Adrenal gland (tissue), 12 donors: ENCODE data around the gene TREH. TPM values are rescaled to one million over a fixed set of nuclear protein-coding genes. Genes with fewer than 3 reads are reported as not detected.

Experiments
- DNase-seq, 7 donors: peaks; one replicate each; pipeline ENCODE4 v3.0.0-alpha.2; 2019 to 2020
- H3K27ac ChIP-seq, 5 donors: fragments of 200-600 bp; sonication (generic) in 4 of 5; 1 replicate in 3 of 5; 2 replicates in 2 of 5; pipeline versions ENCODE4 v1.5.1 to v1.8.0; 2016 to 2020; ENCODE audit warnings: mild to moderate bottlenecking in 1 of 5
- H3K27me3 ChIP-seq: fragments of 200-600 bp; 2 replicates; pipeline ENCODE4 v1.8.0; 2021
- H3K36me3 ChIP-seq, 2 donors: fragments of 200-600 bp; replicated peaks in 1 of 2; 1 replicate in 1 of 2; 2 replicates in 1 of 2; pipeline versions ENCODE4 v1.5.1 to v1.8.0; 2018 to 2022
- H3K4me1 ChIP-seq, 2 donors: fragments of 200-600 bp; replicated peaks in 1 of 2; 1 replicate in 1 of 2; 2 replicates in 1 of 2; pipeline versions ENCODE4 v1.5.1 to v1.8.0; 2018 to 2021
- H3K4me3 ChIP-seq, 4 donors: fragments of 200-600 bp; sonication (generic) in 3 of 4; one replicate each; pipeline ENCODE4 v1.5.1; 2016 to 2018
- H3K9me3 ChIP-seq, 3 donors: fragments of 200-600 bp; sonication (generic) in 1 of 3; replicated peaks in 1 of 3; 1 replicate in 2 of 3; 2 replicates in 1 of 3; pipeline versions ENCODE4 v1.5.1 to v1.8.0; 2016 to 2021
- POLR2A ChIP-seq, 2 donors: fragments of 450-650 bp; IDR thresholded peaks; one replicate each; pipeline ENCODE4 v1.6.1; 2017; ENCODE audit warnings: antibody characterized with exemption in 2 of 2, mild to moderate bottlenecking in 2 of 2, moderate library complexity in 1 of 2
- WGBS, 4 donors: extraction: QIAGEN DNeasy Blood & Tissue Kit in 2 of 4; methylation state at CpG; one replicate each; pipeline versions ENCODE4 v1.1.5 to v1.1.7; 2013 to 2017; 5-methylcytosine and 5-hydroxymethylcytosine counted together
- intact Hi-C, 2 donors: fragments of 100-400 bp; cut with DNase I; formaldehyde crosslinking; loops; one replicate each; pipeline versions ENCODE4 v1.14.1 to v1.15.0; 2022 to 2023
- polyA plus RNA-seq, 3 donors: library from polyadenylated mRNA; stranded (reverse); fragments of 200-250 nt in 2 of 3; fragments of 350-450 nt in 1 of 3; fragmentation: Illumina TruSeq in 1 of 3; extraction: RNeasy Lipid Tissue Mini Kit (QIAGEN cat#74804) in 1 of 3; gene quantifications; one replicate each; pipeline ENCODE4 v1.2.3, GENCODE V29; 2013 to 2014
- total RNA-seq, 9 donors: library from RNA; depleted of rRNA in 4 of 9; stranded (reverse); fragments of >200 nt in 4 of 9; fragments of 120-200 nt in 1 of 9; fragmentation: NEBNext Ultra II Directional in 1 of 9; extraction: Animal tissue kit (Norgen Biotek cat#: 25700) in 1 of 9; gene quantifications; one replicate each; pipeline versions ENCODE4 v1.1.0 to v1.2.4, GENCODE V29; 2013 to 2023
- TF ChIP-seq, protein P1 (sequence below), 6 experiments: fragments of 450-650 bp in 4 of 6; fragments of 200-600 bp in 2 of 6; sonication (generic) in 1 of 6; IDR thresholded peaks; 1 replicate in 5 of 6; 2 replicates in 1 of 6; pipeline versions ENCODE4 v1.5.1 to v1.8.0; 2016 to 2021; ENCODE audit warnings: antibody characterized with exemption in 6 of 6, mild to moderate bottlenecking in 2 of 6, moderate library complexity in 1 of 6
- donor health status: healthy with polysubstance abuse.
- donor health status: Bipolar disorder and iron deficiency.
- donor health status: DM: yes; HTN: yes; CAD: no.
- donor health status: DM: no; HTN: no; CAD: no.
- donor health status: DM: no; HTN: no; CAD: no.
- donor health status: DM: yes; HTN: yes; CAD: no.

The TREH gene
- total and polyA plus RNA-seq, 12 donors, result 3.0 to 5.1 TPM; not detected in 10

DNA sequence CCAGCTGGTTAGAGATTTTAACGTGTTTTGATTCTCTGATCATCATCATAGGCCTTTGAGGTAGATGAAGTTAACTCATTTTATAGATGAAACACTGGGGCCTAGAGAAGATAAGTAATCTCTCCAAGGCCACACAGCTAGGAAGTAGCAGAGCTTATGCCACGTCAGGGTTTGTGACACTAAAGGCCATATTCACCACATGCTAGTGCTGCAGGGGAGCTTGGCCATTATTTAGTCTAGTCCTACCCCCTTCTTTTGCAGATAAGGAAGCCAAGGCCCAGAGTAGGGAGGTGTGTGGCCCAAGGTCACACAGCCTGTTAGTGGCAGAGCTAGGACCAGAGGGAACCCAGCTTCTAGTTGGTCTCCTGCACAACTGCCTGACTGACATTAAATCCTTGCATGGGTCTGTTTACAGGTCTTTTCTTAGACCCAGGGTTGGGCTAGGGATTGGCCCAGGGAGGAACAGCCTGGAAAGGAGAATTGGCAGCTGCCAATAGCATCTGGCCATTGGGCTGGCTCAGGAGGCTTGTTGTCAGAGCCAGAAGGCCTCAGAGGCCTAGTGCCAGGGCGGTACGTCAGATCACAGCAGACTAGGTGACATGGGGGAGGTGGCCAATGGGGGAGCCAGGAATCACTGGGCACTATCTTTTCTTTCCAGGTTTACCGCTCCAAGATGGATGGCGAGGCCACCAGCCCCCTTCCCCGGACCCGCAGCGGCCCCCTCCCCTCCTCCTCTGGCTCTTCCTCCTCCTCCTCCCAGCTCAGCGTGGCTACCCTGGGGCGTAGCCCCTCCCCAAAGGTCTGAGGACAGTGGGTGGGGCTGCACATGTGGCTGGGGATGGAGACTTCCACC lies 36.1 kb downstream of the TREH start:
- intact Hi-C loops, result no loop called here
- no peak for TF ChIP-seq POLR2A (IDR thresholded peaks at IDR 0.05)
- TF ChIP-seq, protein P1, sequence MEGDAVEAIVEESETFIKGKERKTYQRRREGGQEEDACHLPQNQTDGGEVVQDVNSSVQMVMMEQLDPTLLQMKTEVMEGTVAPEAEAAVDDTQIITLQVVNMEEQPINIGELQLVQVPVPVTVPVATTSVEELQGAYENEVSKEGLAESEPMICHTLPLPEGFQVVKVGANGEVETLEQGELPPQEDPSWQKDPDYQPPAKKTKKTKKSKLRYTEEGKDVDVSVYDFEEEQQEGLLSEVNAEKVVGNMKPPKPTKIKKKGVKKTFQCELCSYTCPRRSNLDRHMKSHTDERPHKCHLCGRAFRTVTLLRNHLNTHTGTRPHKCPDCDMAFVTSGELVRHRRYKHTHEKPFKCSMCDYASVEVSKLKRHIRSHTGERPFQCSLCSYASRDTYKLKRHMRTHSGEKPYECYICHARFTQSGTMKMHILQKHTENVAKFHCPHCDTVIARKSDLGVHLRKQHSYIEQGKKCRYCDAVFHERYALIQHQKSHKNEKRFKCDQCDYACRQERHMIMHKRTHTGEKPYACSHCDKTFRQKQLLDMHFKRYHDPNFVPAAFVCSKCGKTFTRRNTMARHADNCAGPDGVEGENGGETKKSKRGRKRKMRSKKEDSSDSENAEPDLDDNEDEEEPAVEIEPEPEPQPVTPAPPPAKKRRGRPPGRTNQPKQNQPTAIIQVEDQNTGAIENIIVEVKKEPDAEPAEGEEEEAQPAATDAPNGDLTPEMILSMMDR (IDR thresholded peaks at IDR 0.05), result no peak
- peaks cover 0 to 76% of the 10 kb centered on the region in 2 donors for H3K36me3 ChIP-seq

DNA sequence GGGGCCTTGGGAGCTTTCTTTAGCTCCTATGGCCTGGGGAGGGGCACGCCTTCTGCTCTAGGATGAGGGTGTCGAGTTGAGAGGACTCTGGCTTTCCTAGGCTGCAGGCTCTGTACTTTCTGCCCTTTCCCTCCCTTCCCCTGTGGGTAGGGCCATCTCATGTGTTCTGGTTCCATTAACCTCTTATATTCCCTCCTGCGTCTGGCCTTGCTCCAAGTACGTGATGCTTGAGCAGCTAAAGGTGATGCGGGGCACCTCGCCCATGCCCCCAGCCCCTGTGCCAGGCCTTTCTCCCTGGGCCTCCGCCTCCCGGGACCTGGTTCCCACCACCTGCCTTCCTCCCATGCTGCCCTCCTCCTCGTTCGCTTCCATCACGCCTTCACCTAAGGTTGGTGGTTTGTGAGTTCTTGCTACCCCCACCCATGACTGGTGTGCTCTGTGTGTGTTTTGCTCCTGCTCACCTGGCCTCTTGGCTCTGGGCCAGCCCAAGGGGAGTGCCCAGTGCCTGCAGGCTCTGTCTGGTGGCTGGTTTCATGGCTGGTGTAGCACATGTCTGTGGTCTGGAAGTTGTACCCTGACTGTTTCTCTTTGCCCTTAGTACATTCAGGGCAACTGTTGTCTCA lies 37.9 kb downstream of the TREH start:
- intact Hi-C loops, result no loop called here
- H3K9me3 ChIP-seq, result no peaks in the 10 kb centered on the region
- H3K4me1 ChIP-seq, result peaks cover 10 to 24% of the 10 kb centered on the region in 2 donors
- TF ChIP-seq, protein P1 (IDR thresholded peaks at IDR 0.05), result no peak
- no peak for TF ChIP-seq POLR2A (IDR thresholded peaks at IDR 0.05)
- WGBS, 4 donors, result 87 to 93% (median 89%) methylated on average over 11 of the region's 11 CpGs
- H3K27me3 ChIP-seq, result no peaks in the 10 kb centered on the region
- peak overlapping the region in 1 of 5 donors; percentile 64 for H3K27ac ChIP-seq
- H3K36me3 ChIP-seq, result peaks cover 0 to 74% of the 10 kb centered on the region in 2 donors
- peak in 1 of 7 donors; percentile 81 for DNase-seq
- H3K4me3 ChIP-seq, result no peak overlapping the region

More for the DNA sequence above, 36.1 kb downstream of the TREH start:
- DNase-seq, result peak in 4 of 7 donors; percentile 49 to 71 (median 50)
- H3K27ac ChIP-seq, result peak overlapping the region in 4 of 5 donors; percentile 22 to 76 (median 62)
- H3K4me3 ChIP-seq, result no peak overlapping the region
- H3K4me1 ChIP-seq, result peaks cover 10 to 18% of the 10 kb centered on the region in 2 donors
- H3K9me3 ChIP-seq, result no peaks in the 10 kb centered on the region
- no peaks in the 10 kb centered on the region for H3K27me3 ChIP-seq
- 57 to 66% (median 61%) methylated on average over 6 to 11 of the region's 11 CpGs for WGBS, 4 donors

DNA sequence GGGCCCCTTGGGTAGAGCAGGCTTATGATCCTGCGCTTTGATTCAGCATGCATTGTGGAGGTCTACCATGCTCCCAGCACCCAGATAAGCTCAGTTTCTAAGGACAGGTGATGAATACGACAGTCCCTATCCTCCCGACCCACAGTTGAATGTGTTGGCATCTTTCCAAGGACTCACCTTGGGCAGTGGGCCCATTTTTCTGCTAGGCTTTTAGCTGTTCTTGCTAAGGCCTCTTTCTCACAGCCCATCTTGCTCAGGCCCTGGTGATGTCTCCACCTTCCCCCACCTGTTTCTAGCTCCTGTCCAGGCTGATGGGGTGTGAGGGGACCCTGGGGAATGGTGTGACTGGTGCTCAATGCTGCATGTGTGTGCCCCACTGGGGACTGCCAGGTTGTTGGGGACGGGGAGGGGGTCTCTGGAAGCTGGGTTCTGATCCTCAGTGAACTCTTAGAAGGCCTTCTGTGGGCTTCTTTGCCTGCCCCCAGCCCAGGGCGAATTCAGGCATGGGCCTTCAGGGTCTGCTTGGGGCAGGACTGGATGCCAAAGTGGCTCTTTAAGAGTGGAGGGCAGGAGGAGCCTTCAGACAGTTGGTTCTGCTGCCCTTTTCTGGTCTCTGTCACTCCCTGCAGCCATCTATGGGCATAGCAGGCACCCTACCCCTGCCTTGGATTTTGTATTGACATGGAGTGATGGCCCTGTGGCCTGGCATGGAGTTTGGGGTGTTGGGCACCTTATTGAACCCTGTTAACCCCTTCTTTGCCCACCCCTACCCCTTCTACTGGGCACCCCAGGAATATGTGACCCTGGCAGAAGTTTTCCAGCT lies 38.9 kb downstream of the TREH start:
- no peak for TF ChIP-seq POLR2A (IDR thresholded peaks at IDR 0.05)
- TF ChIP-seq, protein P1 (IDR thresholded peaks at IDR 0.05), result peak in 5 of 6 experiments; percentile 14 to 21 (median 18)
- Histone ChIP-seq H3K27me3 (no peaks in the 10 kb centered on the region), H3K4me3 (no peak overlapping the region), H3K27ac (no peak overlapping the region), H3K9me3 (no peaks in the 10 kb centered on the region), H3K36me3 (peaks cover 0 to 65% of the 10 kb centered on the region in 2 donors), H3K4me1 (peaks cover 10 to 34% of the 10 kb centered on the region in 2 donors)
- peak in 1 of 7 donors; percentile 33 for DNase-seq
- intact Hi-C loops, result no loop called here
- WGBS, 4 donors, result 45 to 65% (median 59%) methylated on average over 3 to 5 of the region's 5 CpGs
